HG03354 (cell line): ENCODE measurements around the gene BCORL1.

ENCODE experiments used
- ATAC-seq: cut with Tn5 transposase; IDR thresholded peaks from one replicate; pipeline ENCODE4 v1.9.1; 2021; ENCODE audit warnings: mild to moderate bottlenecking; ENCODE audit not compliant: unreplicated experiment, poor library complexity, severe bottlenecking

The BCORL1 gene

DNA sequence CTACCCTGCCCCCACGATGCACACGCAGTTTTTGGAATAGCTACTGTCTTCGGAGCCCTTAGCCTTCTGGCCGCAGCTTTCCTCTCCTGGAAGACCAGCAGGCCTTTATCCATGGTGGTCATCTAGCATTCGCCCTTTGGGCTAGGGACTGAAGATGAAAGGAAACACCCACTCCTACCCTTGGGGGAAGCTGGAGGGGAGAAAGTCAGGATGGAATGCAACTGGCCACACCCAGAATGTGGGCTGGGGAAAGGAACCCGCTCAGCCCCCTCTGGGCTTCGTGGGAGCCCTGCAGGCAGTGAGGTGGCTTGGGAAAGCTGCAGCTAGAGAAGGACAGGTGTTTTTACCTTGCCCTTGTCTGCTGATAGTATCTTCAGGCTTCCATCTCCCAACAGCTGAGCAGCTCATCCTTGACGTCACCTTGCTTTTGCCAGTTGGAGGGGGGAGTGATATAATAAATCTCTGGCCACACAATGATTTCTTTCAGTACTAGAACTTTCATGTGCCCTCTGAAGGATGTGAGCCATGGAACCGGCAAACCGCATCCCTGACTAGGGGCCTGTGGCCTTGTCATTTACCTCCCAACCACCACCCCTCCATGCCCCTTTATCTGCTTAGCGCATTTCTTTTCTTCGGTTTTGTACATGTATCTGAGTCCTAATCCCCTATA is 68.9 kb downstream of the BCORL1 start:
- ATAC-seq: no peak

DNA sequence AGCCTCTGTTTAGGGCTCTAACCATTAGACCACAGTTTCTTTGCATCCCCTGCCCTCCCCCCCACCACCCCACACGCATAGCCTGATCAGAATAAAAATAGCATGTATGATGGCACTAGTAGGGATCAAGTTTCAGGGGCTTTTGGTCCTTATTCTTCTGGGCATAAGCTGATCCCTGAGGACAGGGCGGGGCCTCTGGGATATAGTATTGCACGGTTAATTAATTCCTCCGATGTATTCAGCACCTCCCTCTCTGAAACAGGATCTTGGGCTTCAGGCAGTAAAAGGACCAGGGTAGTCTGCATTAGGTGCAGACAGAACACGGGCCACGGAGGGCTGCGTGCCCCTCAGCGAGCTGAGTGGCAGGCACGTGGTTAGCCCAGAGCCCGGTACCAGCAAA is 70.8 kb downstream of the BCORL1 start:
- ATAC-seq: no peak

DNA sequence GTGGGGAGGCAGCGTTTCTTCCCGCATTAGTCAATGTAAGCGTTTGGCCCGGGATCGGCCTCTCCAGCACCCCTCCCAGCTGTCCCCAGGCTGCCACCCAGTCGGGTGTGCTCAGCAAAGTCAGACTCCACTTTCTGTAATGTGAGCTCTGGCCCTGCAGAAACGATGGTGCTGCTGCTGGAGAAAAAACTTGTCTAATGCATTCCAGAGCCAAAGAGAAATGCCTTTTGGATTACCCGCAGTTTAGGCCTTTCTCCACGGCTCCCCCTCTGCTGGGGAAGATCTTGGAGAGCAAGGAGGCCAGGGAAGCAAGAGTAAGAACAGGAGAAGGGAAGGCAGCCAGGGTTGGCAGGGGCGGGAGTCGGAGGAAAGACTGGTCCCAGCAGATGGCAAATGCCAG is 72.7 kb downstream of the BCORL1 start:
- ATAC-seq: no peak

DNA sequence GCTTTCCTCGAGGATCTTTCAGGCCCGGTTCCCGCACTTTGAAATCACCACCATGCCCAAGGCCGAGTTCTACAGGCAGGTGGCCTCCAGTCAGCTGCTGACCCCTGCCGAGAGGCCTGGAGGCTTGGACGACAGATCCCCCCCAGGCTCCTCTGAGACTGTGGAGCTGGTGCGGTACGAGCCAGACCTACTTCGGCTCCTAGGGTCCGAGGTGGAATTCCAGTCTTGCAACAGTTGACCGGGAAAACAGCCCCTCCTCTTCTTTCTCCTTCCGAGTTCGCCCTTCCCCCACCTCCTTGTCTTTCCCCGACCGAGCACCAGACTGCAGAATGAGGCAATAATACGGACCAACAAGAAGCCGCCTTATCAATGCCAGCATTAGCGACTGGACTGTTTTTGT is 73.5 kb downstream of the BCORL1 start:
- no peak for ATAC-seq

DNA sequence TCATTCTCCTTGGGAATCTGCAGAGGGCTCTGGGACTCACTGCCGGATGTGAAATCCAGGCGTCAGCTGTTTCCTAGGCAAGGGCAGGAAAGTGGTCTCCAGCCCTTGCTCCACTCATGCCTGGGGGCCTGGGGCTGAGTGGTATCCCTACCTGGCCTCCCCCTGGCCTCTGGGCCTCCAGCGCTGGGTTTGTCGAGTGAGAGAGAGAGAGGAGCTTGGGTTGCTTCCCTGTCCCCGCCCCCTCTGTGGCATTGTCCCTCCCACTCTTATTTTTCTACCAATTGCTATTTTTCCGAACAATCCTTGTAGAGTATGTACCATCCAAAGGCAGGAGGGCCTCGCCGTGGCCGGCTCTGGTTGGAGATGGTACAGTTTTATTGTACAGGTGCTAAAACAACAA is 74.8 kb downstream of the BCORL1 start:
- no peak for ATAC-seq

DNA sequence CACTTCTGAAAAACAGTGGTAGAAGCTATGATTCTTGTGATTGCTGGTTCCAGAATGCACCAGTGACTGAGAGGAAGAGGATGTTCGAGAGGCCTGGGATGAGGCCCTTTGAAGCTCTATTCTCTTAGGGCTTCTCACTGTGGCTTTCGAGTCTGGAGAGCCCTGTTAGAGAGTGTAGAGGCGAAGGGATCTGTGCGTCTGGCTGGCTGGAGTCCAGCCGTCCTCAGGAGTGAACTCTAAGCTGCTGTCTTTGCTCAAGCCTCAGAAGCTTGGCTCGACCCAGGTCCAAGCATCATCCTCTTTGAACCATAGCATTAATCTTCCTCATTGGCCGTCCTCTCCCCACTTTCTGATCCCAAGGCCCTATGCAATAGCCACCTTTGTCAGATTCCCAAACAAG is 76.2 kb downstream of the BCORL1 start:
- no peak for ATAC-seq

DNA sequence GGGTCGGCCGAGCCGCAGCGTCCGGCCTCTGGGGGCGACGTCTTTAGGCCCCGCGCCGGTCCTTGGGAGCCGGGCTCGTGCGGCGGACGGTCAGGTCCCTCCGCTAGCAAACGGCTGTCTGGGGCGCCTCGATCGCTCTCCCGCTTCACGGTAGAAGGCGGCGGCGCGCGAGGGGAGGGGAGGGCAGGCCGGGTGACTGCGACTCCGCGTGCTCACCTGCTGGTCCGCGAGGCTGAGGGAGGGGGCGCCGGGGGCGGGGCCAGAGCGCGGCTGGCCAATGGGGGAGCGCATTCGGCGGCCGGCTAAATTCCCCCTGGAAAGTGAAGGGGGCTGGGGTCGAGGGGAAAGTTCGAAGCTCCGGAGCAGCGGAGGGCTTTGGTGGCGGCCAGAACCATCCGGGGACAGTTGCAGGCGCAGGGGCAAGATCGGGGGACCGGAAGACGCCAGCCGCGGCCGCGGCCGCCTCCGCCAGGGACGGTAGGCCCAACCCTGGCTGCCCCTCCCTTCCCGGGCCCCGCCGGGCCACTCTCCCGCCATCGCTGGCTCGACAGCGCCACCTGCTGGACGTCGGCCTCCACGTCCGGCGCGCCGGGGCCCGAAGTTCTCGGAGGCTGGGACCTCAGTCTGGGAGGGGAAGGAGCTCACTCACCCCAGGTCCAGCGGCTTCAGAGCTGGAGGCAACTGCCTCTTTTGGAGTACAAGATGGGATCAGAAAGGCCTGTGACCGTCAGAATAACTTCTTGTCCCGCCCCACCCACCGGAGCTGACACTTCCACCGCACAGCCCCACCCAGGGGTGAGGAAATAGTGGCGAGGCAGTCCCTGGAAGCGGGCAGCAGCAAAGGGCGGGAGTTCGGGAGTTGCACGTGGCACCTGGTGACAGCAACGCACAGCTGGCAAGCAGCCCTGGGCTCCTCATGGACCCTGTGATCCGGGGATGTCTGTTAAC is 78.0 kb downstream of the BCORL1 start:
- ATAC-seq: peak; percentile 92

DNA sequence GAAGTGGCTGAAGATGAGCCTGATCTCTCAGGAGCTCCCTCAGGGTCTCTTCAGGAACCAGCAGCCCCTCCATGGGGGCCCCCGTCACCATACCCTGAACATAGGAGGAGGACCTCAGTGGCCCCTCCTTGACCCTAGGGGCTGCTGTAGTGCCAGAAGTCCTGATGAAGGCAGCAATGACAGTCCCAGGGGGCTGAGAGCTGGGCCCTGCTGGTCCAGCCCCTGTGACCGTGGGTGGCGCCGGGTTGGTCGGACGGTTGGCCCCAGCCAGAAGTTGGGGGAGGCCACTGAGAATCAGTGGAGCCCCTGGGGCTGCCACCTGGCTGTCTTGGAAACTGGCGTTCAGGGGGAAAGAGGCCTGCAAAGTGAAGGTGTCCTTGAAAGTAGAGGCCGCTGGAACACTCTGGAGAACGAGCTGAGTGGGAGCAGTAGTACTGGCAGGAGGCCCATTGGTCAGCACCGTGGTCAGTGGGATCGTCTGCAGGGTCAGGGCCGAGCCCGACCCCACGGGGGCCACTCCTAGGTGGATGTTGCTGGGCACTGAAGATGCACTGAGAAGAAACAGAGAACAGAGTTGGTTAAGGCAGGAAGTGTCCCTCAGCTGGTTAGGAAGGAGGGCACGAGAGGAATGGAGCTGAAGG is 84.7 kb downstream of the BCORL1 start:
- ATAC-seq: no peak

DNA sequence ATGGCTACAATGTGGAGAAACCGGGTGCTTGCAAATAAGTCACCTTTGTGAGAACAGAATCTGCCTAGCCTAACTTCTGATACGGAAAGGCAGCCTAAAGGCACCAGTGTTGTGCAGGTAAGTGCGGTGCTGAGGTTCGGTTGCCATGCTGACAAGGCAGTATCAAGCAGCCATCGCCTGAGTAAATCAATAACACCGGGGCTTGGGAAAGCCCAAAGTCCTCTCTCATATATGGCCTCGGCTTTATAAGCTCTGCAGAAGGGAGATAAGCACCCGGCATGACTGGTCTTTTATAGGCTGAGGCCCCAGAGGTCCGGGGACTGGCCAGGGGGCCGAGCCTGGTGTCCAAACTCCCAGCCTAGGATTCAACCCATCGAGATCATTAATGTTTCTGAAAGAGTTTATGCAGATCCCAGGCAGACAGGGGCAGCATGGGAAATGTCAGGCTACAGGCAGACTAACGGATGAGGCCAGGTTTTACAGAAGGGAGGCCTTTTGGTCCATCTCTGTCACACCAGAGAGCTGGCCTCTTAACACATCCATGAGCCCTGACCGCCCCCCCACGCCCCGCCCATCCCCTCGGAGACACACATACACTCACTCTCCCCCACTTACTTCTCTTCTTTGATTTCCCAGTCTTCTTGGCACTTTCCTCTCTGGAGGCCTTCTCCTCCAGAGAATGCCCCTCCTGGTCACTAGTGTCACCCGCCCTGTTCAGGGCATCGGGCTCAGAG is 89.3 kb downstream of the BCORL1 start:
- ATAC-seq: no peak

DNA sequence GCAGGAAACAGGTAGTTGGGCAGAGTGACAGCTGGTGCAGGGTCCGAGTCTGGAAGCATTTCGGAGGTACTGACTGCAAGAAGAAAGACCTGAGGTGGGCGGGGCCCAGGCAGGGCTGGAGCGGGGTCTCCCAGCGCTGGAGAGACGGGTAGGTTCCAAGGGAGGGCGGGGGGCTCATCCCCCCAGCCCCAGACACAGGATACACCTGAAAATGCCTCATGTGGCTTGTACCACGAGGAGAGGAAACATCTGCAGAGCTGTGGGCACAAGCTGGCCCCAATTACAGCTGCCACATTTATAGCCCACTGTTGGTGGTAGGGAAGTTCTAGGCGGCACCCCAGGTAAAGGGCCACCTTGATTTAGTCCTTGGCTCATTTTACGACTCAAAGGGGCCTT is 89.9 kb downstream of the BCORL1 start:
- no peak for ATAC-seq

DNA sequence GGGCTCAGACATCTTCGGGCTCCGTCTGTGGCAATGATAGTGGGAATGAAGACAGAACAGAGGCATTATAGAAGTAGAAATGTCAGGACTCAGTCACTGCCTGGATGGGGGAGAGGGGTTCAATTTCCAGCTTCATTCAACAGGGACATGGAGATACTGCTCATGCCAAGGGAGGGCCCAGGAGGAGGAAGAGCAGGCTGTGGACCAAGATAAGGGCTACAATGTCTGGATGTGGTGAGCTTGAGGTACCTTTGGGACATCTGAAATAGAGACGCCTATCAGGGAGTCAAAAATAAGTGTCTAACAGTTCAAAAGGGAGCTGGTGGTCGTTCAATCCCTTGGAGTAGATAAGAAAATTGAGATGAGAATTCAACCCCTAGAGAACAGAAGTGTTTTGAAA is 93.3 kb downstream of the BCORL1 start:
- ATAC-seq: no peak

DNA sequence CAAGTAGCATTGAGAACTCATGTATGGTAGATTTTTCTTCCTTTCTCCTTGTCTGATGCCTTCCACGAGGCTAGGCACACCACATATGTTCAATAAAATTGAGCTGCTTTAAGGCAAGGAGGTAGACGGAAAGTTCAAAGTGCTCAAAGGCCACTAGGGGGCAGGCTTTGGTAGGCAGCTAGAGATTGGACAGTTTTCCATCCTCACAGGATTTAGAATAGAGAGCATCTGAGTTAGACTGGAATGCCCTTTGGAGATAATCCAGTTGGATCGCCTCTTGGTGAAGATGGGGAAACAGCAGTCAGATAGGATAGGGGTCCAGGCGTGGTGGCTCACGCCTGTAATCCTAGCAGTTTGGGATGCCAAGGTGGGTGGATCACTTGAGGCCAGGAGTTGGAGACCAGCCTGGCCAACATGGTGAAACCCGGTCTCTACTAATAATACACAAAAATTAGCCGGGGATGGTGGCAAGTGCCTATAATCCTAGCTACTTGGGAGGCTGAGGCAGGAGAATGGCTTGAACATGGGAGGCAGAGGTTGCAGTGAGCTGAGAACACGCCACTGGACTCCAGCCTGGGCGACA is 97.5 kb downstream of the BCORL1 start:
- ATAC-seq: no peak

DNA sequence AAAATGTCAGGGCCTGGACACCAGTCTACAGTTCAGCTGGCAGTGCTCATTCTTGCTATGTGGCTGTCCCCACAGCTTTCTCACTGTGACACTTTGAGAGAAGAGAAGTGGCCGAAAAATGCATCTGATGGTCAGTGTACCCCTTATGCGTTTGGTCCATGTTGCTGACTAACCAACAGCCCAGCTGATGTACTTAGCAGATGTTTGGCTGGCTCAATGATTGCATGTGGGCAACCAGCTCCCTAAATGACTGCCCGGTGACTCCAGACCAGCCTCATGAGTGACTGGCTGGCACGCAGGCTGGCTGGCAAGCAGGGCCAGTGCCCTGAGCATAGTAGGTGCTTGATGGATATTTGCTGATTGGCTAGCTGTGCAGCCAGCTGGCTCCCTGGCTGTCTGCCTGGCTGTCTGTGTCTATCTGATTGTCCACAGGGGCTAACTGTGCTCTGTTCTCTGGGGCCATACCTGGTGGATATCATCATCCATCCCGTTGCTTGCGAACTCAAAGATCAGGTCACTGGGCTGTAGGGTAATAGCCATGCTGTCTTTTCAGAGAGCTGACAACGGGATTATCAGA is 98.4 kb downstream of the BCORL1 start:
- no peak for ATAC-seq

DNA sequence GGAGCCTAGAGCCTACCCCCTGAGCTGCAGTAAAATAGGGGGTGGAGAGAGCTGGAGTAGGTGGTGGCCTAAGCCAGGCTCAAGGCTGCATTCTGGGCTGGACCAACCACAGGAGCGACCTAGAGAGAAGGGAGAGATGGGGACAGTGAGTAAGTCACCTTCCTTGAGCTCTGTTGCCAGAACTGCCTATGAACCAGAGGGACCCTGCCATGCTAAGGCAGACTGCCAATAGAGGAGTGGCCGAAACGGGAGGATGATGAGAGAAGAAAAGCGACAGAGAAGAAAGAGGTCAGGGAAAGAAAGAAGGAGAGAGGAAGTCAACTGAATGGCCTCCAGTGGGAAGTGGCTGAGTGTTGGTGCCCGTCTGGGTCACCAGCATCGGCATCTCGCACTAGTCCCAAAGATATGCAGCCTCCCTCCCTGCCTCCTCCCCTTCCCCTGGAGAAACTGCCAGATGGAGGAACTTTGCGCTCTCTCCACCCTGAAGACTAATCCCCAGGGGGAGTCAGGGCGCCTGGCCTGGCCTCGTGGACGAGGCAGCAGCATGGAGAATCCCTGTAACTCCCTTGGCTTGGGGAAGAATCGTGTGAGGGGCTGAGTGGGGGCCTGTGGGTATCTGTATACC is 99.1 kb downstream of the BCORL1 start:
- no peak for ATAC-seq

DNA sequence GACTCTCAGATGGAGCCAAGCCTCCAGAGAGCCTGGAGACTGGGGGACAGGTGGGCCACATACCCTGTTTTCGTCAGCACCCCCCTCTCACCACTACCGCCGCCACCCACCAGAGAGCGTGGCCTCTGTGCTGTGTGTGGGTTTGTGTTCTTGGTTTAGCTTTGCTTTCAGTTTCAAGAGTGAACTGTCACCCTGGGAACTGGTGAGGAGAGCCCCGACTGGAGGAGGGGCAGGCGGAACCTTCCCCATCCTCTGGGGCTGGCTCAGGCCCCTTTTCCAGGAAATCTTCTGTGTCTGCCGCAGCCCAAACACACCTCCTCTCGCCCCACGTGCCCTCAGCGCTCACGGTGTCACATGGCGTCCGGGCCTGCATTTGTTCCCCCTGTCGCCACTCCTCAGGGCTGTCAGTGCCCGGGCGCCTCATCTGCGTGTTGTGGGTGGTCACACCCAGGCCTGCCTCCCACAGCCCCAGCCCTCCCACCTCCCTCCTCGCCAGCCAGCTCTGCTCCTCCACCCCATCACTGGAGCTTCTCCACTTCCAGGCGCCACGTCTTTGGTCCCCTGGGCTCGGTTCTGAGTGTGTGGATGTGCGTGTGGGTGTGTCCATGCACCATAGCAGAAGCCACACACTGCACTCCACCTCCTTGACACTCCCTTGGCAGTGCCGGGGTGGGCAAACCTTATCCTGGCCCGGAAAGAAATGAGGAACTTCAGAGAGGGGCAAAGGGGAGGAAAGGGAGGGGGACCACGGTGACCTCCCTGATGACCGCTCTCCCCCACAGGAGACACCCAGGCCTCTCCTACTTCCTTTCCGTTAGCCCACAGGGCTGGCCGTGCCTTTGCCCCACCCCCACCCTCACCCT is 100.0 kb downstream of the BCORL1 start:
- peak; percentile 68 for ATAC-seq

DNA sequence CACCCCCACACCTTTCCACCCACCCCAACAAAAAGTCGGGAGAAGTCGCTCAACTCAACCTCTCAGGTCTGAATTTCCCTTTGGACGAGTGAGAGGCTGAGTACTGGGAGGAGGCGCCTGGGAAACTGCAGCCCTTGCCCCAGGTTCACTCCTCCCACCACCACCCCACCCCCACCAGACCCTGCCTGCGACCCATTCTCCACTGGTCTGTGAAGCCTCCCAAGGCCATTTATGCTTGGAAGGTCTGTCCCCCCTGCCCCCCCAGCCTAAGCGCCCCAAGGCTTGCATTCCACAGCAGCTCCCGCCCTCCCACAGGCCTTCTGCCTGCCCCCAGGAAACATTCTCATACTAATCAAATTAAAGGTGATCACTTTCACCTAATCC is 100.7 kb downstream of the BCORL1 start:
- ATAC-seq: no peak

DNA sequence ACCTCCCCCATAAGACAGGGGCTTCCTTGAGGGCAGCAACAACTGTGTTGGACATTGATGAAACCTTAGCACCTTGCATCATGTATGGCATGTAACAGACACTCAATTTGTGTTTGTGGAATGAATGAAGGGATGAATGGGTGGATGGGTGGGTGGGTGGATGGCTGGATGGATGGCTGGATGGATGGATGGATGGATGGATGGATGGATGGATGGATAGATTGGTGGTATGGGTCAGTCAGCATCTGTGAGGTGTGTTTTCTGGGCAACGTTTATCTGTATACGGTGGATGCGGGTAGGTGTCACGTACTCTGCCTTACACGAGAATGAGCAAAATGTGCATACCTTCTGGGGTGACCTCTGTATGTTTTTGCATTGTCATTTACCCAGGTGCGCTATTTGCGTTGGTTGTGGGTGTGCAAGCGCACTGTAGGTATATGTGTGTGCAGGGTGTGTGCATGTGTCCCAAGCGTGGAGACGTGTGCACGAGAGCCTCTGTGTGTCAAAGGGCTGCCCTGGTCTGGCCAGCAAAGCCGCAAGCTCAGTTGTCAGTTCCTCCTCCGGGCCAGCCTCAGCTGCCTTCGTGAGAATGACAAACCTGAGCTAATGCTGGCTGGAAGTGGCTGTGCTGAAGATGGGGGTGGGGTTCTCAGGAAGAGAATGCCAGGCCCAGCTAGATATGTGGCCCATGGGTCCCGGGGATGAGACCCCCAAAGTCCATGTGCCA is 101.4 kb downstream of the BCORL1 start:
- peak; percentile 33 for ATAC-seq
